EH (cell line): ENCODE data around the gene ADH1C.
"Not testable (repeated sequence)": the region's sequence is repeated elsewhere in the genome, so short reads cannot be mapped to it uniquely, and the experiment has no call there.

Experiments used
- DNase-seq: peaks from one replicate; pipeline ENCODE4 v3.0.0-alpha.2; 2015; ENCODE audit warnings: low read depth

The ADH1C gene

DNA sequence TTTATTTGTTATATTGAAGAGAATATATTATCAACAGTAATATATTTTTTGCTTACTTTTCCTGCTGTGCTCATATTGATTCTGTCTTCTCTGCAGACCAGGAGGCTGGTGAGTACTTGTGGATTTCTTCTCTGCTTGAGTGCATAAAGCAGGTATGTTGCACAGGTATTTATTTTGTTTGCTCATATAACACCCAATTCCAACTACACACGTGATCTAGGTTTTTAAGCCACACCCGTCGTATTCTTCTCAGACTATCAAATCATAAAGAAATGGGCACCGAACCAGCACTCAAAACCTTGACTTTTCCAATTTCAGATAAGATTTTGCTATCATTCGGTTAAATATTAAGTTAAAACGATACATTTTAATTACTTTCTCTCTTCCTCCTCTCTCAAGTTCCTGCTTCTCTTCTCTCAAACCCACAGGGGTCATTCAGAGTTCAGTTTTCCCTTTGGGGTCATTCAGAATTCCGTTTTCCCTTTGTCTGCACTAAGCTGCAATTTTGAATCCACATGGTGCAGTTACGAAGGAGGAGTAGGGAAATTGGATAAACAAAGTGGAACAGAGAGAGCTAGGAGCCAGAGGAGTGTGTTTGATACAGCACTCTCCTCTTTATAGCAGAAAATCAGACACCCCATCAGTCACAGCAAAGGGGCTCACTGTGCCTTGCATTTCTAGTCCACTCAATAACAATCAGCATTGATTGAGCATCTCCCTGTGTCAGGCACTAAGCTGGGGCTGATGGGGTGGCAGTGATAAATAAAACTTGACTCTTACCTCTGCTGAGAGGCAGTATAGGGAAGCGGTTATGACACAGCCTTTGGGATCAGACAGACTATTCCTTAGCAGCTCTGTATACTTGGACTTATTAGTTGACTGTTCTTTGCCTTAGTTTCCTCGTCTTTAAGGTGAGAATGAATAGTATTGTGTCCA is at the start of gene ADH1C:
TSS of gene ADH1C (minus strand) at position 145 of the 936 bp plus-strand sequence. CDS start at position 74, 71 bp downstream.
- peak; percentile 13 for DNase-seq

DNA sequence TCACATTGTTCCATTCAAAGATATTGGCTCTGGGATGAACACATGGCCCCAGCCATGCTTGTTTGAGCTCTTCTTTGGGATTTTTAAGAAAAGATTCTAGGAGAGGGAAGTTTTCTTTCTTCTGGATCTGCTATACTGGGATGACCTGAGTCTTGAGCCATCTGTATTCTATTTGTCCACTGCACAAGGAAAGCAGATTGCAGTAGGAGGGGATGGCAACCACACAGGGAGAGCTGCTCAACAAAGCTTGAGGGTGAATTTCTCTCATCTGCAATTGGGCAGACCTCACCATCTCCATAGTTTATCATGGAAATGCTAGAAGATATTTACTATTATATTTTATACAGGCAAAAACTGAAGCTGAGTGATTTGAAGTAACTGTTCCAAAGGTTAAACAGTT is 48.3 kb upstream of the ADH1C start:
- no peak for DNase-seq

DNA sequence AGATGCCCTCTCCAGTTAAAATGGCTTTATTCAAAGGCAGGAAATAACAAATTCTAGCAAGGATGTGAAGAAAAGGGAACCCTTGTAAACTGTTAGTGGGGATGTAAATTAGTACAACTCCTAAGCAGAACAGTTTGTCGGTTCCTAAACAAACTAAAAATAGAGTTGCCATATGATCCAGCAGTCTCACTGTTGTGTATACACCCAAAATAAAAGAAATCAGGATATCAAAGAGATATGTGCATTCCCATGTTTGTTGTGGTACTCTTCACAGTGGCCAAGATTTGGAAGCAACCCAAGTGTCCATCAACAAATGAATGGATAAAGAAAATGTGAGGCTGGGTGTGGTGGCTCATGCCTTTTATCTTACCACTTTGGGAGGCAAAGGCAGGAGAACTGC is 46.5 kb upstream of the ADH1C start:
- DNase-seq = no peak

DNA sequence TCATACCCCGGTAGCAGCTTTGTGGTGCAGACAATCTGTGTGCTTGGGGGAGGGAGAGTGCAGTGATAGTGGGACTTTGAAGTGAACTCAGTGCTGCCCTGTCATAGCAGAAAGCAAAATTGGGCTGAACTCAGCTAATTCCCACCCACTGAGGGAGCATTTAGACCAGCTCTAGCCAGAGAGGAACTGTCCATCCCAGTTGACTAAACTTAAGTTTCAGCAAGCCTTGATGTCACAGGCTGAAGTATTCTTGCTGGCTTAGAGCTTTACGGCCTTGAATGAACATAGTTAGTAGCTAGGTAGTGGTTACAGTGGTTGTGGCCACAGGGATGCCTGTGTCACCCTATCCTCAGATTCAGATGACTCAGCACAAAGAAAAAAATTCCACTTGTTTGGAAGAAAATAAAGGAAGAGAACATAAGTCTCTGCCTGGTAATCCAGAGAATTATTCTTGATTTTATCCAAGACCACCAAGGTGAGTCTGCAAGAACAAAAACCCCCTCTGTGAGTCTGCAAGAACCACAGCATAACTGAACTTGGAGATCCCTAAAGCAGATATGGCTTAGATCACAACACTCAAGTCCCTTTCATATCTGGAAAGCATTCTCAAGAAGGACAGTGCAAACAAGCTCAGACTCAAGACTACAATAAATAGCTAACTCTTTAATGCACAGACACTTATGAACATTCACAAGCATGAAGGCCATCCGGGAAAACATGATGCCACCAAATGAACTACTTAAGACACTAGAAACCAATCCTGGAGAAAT is 43.2 kb upstream of the ADH1C start:
- DNase-seq = peak; percentile 83

DNA sequence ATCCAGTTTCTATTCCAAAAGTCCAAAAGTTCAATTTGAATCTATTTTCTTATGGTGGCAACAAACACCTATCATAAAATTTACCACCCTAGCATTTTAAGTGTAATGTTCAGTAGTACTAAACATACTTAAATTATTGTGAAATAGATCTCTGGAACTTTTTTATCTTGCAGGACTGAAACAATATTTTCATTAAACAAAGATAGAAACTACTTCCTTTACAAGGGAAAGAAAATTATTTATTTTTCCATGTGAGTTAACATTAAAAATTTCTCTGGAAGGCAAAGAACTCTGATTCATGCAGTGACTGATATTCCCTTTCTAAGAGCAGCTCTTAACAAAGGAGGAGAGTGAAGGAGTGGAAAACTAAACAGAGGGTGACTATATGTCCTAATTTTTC is 42.4 kb upstream of the ADH1C start:
- DNase-seq = peak; percentile 76

DNA sequence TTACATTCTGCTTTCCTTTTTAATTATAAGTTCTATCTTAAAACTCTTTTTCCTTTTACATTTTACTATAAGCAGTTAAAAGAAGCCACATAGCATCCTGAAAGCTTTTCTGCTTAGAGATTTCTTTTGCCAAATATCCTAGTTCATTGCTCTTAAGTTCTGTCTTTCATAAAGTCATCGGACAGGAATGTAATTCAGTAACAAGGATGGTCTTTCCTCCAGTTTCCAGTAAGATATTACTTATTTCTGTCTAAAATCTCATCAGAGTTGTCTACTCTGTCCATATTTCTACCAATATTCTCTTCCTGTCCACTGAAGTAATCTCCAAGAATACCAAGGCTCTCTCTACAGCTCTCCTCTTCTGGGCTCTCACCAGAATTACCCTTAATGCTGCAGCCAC is 37.5 kb upstream of the ADH1C start:
- peak; percentile 74 for DNase-seq

DNA sequence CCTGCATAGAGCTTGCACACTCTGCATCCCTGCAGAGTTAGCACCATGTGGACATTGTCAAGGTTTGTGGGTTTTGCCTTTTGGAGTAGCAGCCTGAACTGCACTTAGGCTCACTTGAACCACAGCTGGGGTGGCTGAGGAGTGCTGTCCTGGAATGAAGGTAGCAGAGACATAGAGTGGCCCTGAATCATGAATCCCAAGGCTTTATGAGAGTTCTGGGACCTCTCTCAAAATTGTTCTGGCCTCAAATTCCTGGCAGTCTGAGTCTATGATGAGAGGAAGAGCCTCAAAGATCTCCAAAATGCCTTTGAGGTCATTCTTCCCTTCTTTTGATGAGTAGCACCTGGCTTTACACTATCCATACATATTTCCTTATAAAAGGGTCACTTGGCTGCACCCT is 37.1 kb upstream of the ADH1C start:
- DNase-seq = peak; percentile 79

DNA sequence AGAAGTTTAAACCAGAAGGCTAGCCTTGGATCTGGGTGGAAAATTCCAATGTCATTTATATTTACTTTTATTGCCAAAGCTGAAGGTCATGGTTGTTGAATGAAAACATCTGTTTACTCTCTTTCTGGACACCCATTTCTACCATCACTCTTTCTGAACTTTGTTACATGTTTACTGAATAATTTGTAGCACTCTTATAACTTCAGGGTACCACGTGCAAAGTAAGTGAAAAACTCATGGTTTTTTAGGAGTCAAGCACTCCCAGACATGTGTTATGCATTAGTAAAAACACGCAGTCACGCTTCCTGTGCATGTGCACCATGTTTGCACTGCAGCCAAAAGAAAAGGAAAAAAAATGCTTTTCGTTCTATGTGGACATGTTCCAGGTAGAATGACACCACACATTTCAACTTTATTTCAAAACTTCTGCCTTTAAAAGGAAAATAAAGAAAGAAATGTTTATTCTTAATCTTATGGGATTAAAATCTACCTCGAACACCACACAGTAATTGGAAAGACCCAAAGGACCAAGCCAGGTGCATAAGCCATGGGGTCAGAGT is 31.4 kb upstream of the ADH1C start:
- peak; percentile 95 for DNase-seq

DNA sequence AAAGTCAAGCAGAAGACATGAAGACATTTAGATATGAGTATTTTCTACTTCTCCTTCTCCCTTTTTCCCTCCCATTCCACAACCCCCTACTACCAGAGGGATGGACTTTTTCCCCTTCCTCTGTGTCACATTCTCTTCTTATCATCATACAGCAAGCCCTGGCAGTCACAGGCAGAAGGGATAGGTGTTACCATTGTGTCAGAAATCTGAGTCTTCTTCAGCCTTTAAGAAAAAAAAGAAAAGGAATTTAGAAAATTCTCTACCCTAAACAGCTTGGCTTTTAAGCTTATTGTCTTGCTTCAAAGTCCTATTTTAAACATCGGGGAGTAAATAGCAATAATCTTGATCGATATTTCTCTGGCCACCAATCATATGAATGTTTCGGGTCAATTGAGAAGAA is 30.9 kb upstream of the ADH1C start:
- DNase-seq = peak; percentile 52

DNA sequence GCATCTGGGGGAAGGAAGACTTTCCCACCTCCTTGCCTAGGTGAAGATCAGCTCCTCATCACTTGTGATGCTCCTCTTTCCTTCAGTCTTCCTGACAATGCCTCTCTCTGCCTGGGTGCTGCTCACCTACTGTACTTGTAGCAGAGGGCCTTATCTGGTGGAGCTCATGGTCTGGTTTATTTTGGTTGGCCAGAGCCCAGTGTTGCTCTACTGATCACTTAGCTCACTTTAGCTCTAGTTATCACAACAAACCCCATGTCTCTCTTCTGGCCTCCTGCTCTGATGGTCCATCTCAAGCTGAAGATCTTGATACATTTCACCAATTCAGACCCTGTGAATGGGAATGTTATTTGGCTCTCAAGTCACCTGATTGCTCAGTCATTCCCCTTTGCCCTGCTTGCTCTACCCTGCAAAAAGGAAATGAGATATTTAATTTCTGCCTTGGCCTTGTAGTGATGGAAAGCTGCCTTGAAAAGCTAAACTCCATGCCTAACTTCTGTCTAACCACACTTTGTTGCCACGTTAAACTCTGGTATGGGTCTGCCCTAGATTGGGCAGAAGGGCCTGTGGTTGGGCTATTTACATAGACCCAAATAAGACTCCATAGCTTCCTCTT is 30.3 kb upstream of the ADH1C start:
- DNase-seq = peak; percentile 56

DNA sequence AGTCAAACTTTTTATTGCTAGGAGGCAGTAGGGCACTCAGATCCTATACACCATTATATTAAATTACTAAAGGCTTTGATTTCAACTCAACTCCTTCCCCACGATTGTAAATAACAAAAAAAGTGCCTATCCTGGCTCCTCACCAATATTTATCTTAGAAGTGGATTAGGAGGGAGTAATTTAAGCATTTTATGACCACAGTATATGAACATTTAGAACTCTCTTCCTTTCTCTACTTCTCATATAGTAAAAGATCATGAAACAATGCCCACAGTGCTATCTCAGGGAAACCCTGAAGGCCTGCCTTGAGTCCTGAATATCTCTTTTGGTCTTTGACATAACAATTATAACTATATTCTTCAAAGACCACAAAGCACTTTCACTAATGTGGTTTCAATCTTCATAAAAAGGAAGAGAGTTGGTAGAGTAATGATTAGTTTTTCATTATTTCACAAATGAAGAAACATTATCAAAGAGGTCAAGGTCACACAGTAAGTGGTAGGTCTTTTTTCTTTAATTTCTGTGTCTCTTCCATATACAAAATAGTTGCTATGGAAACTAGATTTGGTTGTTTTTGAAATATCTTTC is 29.1 kb upstream of the ADH1C start:
- DNase-seq = no peak

DNA sequence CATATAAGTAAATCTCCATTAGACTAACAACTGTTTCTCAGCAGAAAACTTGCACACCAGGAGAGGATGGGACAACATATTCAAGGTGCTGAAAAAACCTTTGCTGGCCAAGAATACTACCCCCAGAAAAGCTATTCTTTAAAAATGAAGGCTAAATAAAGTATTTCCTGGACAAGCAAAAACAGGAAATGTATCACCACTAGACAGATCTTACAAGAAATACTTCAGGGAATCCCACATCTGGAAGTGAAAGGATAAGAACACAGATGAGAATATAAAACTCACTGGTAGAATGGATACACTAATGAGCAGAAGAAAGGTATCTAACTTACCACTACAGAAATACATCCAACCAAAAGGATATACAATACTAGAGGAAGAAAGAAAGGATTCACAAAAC is 27.0 kb upstream of the ADH1C start:
- peak; percentile 19 for DNase-seq

DNA sequence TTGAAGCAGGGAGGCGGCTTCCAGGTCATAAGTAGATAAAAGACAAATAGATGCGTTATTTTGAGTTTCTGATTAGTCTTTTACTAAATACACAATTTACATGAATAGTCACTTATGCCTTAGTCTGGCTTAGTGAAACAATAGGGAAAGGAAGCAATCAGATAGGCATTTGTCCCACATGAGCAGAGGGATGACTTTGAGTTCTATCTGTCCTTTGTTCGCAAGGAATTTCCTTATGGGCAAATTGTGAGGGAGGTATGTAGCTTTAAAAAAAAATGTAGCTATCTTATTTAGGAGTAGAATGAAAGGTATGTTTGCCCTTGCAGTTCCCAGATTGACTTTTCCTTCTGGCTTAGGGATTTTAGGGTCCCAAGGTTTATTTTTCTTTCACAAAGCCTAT is 26.3 kb upstream of the ADH1C start:
- no peak for DNase-seq

DNA sequence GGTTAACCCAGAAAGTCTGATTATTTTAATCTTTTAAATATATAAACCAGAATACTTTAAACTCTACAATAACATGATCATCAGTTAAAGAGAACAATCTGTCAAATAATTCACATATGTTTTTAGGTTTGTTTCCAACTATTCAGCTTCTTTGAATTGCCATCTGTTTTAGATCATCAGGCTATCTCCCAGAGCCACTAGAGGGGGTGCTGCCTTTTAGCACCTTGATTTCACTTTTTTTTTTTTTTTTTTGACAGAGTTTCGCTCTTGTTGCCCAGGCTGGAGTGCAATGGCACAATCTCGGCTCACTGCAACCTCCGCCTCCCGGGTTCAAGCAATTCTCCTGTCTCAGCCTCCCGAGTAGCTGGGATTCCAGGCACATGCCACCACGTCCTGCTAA is 24.8 kb upstream of the ADH1C start:
- peak; percentile 51 for DNase-seq

DNA sequence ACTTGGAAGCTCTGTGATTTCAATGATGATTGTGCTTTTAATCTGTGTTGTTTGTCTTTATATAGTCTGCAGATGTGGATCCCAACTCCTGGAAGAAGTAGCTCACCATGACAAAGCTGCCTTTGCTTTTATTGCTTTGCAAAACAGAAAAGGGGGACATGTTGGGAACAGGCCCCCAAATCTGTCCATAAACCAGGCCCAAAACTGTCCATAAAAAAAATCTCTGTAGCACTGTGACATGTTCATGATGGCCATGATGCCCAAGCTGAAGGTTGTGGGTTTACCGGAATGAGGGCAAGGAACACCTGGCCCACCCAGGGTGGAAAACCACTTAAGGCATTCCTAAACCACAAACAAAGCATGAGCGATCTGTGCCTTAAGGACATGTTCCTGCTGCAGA is 19.9 kb upstream of the ADH1C start:
- not testable (repeated sequence) for DNase-seq

DNA sequence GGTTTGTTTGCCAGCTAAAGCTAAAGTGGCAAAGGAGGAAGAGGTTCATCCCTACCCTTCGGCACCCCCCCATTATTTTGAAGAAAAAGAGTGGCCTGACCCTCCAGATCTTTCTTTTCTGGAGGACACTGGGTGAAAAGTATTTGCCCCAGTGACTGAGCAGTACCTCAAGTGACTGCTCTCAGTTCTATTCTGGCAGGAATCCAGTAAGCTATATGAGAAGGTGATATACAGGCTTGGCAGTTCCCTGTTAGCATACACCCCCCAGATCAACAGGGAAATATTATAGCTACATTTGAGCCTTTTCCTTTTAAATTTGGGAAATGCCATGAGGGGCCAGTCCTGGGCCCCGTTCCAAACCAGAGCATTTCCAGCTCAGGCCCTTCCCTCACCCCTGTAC is 15.3 kb upstream of the ADH1C start:
- DNase-seq = not testable (repeated sequence)

DNA sequence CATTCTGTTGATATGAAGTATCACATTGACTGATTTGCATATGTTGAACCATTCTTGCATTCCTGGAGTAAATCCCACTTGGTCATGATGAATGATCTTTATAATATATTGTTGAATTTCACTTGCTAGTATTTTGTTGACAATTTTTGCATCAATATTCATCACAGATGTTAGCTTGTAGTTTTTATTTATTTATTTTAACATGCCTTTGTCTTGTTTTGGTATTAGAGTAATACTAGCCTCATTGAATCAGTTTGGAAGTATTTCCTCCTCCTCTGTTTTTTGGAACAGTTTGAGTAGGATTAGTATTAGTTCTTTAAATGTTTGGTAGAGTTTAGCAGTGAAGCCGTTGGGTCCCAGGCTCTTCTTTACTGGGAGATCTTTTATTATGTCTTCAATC is 13.9 kb upstream of the ADH1C start:
- no peak for DNase-seq

DNA sequence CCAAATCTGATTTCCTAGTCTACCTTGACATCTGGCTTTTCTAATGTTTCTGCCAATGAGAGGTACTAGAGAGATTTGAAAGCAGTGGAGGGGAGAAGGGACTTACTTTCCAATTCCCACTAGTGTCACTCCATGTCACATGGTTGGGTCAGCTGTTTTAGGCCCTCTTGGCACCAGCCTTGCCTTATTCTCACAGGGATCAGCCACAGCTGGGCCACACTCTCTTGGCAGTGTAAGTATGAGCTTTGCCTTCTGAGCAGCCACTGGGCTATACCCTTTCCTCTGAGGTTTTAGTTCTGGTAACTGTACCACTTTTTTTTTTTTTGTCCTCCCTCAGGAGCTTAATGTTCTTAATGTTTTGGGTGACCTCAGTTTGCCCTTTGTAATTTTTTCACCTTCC is 10.2 kb upstream of the ADH1C start:
- DNase-seq = no peak

DNA sequence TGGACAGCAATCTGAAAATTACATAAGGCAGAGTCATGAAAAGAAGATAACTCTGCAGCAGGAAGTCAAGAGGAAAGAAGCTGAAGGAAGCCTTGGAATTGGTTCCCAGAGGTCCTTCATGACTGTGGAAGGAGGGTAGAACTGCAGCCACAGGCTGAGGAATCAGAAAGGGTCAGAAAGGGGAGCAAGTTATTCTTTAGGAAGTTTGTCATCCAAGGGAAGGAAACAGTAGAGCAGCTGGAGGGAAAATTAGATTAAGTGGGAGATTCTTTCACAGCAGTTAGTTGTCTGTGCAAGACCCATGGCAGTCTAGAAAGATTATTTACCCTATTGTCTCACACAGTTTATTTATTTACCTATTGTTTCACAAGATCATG is 9.3 kb upstream of the ADH1C start:
- DNase-seq = no peak

DNA sequence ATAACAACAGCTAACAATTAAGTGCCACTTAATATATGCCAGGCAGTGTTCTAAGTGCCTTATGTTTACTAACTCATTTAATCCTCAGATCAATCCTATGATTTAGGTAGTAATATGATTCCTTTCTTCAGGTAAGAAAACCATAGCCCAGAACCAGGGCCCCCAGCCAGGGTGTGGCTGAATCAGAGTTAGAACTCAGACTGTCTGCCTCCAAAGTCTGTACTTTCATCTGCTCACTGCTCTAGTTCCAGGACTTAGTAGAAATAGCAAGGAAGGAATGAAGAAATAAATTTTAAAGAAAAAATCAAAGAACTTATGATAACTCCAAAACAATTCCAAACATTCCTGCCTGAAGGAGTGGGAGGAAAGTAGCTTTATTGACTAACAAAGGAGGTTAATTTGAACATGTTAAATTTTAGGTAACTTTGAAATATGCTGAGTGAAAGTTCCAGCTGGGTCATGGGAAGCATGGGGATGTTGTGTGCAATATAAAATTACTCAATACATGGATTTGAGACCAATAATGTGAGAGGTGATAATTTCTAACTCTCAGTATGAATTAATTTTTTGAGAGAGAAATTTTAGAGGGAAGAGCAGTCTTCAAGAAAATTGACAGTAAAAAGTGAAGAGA is 8.8 kb upstream of the ADH1C start:
- no peak for DNase-seq

DNA sequence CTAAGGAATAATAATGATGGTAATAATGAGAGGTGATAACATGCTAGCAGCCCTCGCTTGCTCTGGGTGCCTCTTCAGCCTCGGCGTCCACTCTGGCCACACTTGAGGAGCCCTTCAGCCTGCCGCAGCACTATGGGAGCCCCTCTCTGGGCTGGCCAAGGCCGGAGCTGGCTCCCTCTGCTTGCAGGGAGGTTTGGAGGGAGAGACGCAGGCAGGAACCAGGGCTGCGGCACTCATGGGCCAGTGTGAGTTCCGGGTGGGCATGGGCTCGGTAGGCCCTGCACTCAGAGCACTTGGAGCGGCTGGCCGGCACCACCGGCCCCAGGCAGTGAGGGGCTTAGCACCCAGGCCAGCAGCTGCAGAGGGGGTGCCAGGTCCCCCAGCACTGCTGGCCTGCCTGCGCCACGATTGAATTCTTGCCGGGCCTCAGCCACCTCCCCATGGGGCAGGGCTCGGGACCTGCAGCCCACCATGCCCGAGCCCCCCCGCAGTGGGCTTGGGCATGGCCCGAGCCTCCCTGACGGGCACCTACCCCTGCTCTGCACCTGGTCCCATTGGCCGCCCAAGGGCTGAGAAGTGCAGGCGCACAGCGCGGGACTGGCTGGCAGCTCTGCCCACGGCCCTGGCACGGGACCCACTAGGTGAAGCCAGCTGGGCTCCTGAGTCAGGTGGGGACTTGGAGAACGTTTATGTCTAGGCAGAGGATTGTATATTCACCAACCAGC is 7.1 kb upstream of the ADH1C start:
- DNase-seq = no peak
